HG02763 (cell line): ENCODE results near the gene ERBB3.

Experiments
- ATAC-seq: cut with Tn5 transposase; IDR thresholded peaks from one replicate; pipeline ENCODE4 v1.9.1; 2021; ENCODE audit warnings: mild to moderate bottlenecking, moderate library complexity; ENCODE audit not compliant: unreplicated experiment

The ERBB3 gene

GRCh38 chr12:56078931-56079722, 838 bp upstream of the ERBB3 start:
- ATAC-seq = no peak

GRCh38 chr12:56080556-56081138, 682 bp downstream of the ERBB3 start:
- no peak for ATAC-seq

GRCh38 chr12:56081393-56082347, 1.7 kb downstream of the ERBB3 start:
- no peak for ATAC-seq

- no peak for ATAC-seq
Observed at GRCh38 chr12:56082382-56082781, 2.4 kb downstream of the ERBB3 start.

GRCh38 chr12:56082967-56083366, 3.0 kb downstream of the ERBB3 start:
- no peak for ATAC-seq

- no peak for ATAC-seq
Observed at GRCh38 chr12:56084958-56085543, 5.1 kb downstream of the ERBB3 start.

GRCh38 chr12:56086096-56086495, 6.1 kb downstream of the ERBB3 start:
- no peak for ATAC-seq

- ATAC-seq = no peak
Observed at GRCh38 chr12:56086608-56087007, 6.6 kb downstream of the ERBB3 start.

GRCh38 chr12:56087220-56087619, 7.3 kb downstream of the ERBB3 start:
- ATAC-seq = no peak

- ATAC-seq = no peak
Observed at GRCh38 chr12:56097738-56098137, 17.8 kb downstream of the ERBB3 start.

GRCh38 chr12:56098592-56098991, 18.6 kb downstream of the ERBB3 start:
- no peak for ATAC-seq

- ATAC-seq = no peak
Observed at GRCh38 chr12:56099787-56100186, 19.8 kb downstream of the ERBB3 start.

GRCh38 chr12:56101045-56101444, 21.1 kb downstream of the ERBB3 start:
- ATAC-seq = no peak

- ATAC-seq = no peak
Observed at GRCh38 chr12:56102683-56103065, 22.7 kb downstream of the ERBB3 start.

- no peak for ATAC-seq
Observed at GRCh38 chr12:56103066-56103711, 23.2 kb downstream of the ERBB3 start.

- no peak for ATAC-seq
Observed at GRCh38 chr12:56103823-56104108, 23.8 kb downstream of the ERBB3 start.

- peak; percentile 93 for ATAC-seq
Observed at GRCh38 chr12:56104109-56104814, 24.3 kb downstream of the ERBB3 start, which contains the start of gene PA2G4. PA2G4 (plus strand) TSS chr12:56104559; CDS start chr12:56104738, 179 bp downstream.

- ATAC-seq = peak; percentile 8
Observed at GRCh38 chr12:56104815-56105608, 25.0 kb downstream of the ERBB3 start.

- no peak for ATAC-seq
Observed at GRCh38 chr12:56105609-56105902, 25.6 kb downstream of the ERBB3 start.

GRCh38 chr12:56107242-56107641, 27.3 kb downstream of the ERBB3 start:
- ATAC-seq = no peak
